NB4 (cell line): ENCODE data around the gene SYTL3.

Experiments used
- DNase-seq: peaks from one replicate; pipeline ENCODE4 v3.0.0; 2010; ENCODE audit warnings: low read depth
- H3K4me3 ChIP-seq: one replicate; pipeline ENCODE4 v1.5.1; 2011; ENCODE audit warnings: mild to moderate bottlenecking, low read depth, low read length, moderate library complexity
- CTCF ChIP-seq: IDR thresholded peaks from one replicate; pipeline ENCODE4 v1.5.1; 2012; ENCODE audit warnings: low read depth, low read length
- MYC ChIP-seq: IDR thresholded peaks from 2 replicates; pipeline ENCODE4 v1.6.1; 2011; ENCODE audit warnings: low read depth, low read length
- POLR2A ChIP-seq: IDR thresholded peaks from 2 replicates; pipeline ENCODE4 v1.6.1; 2011; ENCODE audit warnings: mild to moderate bottlenecking; ENCODE audit not compliant: insufficient read length; ENCODE audit errors: extremely low read depth
- TF ChIP-seq, protein P1 (sequence below): IDR thresholded peaks from 2 replicates; pipeline ENCODE4 v1.6.1; 2011; ENCODE audit warnings: low read depth, low read length

Gene SYTL3

DNA sequence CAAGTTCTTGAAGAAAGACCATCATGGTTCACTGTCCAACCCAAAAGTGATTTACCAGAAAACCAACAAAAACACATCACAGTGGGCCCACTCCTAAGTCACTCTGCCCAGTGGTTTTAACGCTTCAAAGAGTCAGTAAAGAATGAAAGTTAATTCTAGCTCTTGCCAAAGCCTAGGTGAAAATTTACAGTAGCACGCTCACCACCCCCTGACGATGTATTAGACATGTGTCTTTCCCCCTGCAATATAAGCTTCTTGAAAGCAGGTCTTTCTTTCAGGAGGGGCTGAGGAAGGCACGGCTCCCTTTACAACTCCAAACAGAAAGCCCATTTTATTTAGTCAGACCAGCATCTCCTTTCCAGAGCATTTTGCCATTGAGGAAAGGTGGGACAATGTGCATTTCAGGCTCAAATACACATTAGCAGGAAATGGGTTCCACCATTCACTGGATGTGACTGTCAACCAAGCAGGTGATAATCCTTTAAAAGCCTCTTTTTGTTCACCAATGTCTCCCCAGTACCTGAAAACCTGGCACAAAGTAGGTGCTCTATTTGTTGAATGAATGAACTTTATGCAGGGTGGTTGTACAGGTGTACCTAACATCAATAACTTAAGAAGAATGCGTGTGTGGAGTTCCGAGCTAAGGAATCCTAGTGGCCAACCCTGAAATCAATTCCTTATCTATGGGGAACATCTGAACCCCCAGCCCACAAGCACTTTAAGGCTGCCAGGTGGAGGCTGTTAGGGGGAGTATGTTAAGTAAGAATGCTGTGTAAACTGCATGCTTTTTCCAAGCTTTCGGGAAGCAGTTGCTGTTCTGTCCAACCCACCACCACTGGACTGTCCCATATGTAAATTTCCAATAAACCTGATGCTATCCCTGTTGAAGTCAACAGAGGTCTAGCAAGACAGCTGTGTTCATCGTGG is 157.9 kb downstream of the SYTL3 start:
- no peak for DNase-seq
- H3K4me3 ChIP-seq, result no peak overlapping the region
- TF ChIP-seq, protein P1, sequence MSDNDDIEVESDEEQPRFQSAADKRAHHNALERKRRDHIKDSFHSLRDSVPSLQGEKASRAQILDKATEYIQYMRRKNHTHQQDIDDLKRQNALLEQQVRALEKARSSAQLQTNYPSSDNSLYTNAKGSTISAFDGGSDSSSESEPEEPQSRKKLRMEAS, result no peak
- TF ChIP-seq POLR2A (no peak), CTCF (no peak), MYC (no peak)

DNA sequence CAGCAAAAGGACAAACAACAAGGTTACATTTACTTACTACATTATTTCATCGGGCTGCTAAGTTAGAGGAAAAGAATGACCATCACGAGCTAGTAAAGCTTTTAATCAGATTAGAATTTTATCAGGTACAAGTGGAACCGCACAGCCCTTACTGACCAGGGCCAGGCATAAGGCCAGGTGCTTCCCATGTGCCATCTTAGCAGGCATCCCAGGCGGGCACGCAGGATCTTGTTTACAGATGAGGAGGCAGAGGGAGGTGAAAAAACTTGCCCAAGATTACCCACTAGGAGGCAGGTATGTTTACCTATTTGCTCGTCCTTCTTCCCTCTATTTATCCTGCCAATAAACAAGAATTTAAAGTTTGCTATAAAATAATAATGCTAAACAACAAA is 158.6 kb downstream of the SYTL3 start:
- DNase-seq, result no peak
- no peak for TF ChIP-seq MYC
- no peak for TF ChIP-seq POLR2A
- TF ChIP-seq, protein P1, result no peak
- TF ChIP-seq CTCF, result no peak
- no peak overlapping the region for H3K4me3 ChIP-seq

DNA sequence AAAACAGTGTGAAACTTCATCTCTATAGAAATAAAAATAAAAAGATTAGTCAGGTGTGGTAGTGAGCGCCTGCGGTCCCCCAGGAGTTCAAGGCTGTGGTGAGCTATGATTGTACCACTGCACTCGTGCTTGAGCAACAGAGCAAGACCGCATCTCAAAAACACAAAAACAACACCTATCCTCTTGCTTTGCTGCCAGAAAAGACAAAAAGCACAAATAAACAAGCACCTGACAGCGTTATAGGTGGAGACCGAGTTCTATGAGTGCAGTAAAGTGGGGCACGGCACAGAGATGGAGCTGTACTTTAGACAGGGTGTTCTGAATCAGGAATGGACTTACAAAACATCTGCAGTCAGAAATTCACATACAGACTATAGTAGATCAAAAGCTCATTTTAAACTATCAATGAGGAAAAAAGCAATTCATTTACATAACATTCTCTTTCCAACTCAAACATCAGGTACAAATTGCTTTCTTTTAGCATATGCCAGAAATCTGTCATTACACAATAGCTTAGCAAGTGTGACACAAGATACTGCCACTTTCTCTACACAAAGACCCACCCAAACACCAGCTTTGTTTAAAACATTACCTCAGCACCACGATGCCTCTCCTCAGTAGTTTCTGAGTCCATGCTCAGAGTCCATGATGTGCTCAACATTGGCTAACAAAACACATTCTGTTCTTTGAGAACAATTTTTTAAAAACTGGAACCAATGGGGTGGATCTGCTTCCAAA is 159.3 kb downstream of the SYTL3 start:
- DNase-seq, result no peak
- TF ChIP-seq POLR2A, result no peak
- H3K4me3 ChIP-seq, result no peak overlapping the region

- DNase-seq, result no peak
- TF ChIP-seq, protein P1, result no peak
- TF ChIP-seq POLR2A, result no peak
- TF ChIP-seq CTCF, result no peak
- no peak for TF ChIP-seq MYC
- no peak overlapping the region for H3K4me3 ChIP-seq
Observed at GRCh38 chr6:158810155-158811095, 160.6 kb downstream of the SYTL3 start.

- no peak overlapping the region for H3K4me3 ChIP-seq
- DNase-seq, result no peak
- TF ChIP-seq, protein P1, result no peak
- no peak for TF ChIP-seq CTCF
- no peak for TF ChIP-seq POLR2A
- TF ChIP-seq MYC, result no peak
Observed at GRCh38 chr6:158812611-158813010, 162.8 kb downstream of the SYTL3 start.
